HEK293T (cell line): ENCODE results near the gene SUZ12.

Source experiments
- ARNT ChIP-seq: fragments of 450-650 bp; IDR thresholded peaks from 2 replicates; pipeline ENCODE4 v1.6.1; 2017; ENCODE audit warnings: mild to moderate bottlenecking
- BHLHE40 ChIP-seq: fragments of 450-650 bp; IDR thresholded peaks from 2 replicates; pipeline ENCODE4 v1.6.1; 2016; ENCODE audit warnings: mild to moderate bottlenecking, moderate library complexity, borderline replicate concordance
- CTBP1 ChIP-seq: fragments of 450-650 bp; IDR thresholded peaks from 2 replicates; pipeline ENCODE4 v1.6.1; 2016; ENCODE audit warnings: borderline replicate concordance
- FOXA1 ChIP-seq: fragments of 450-650 bp; IDR thresholded peaks from 2 replicates; pipeline ENCODE4 v1.6.1; 2016; ENCODE audit warnings: mild to moderate bottlenecking
- FOXK2 ChIP-seq: fragments of 450-650 bp; IDR thresholded peaks from 2 replicates; pipeline ENCODE4 v1.6.1; 2016; ENCODE audit warnings: mild to moderate bottlenecking
- FOXM1 ChIP-seq: fragments of 450-650 bp; IDR thresholded peaks from 2 replicates; pipeline ENCODE4 v1.6.1; 2017; ENCODE audit warnings: mild to moderate bottlenecking, borderline replicate concordance
- HDGF ChIP-seq: fragments of 450-650 bp; IDR thresholded peaks from 2 replicates; pipeline ENCODE4 v1.6.1; 2017; ENCODE audit warnings: antibody characterized with exemption, borderline replicate concordance
- L3MBTL2 ChIP-seq: fragments of 450-650 bp; conservative IDR thresholded peaks from 2 replicates; pipeline ENCODE4 v1.6.1; 2016; ENCODE audit warnings: mild to moderate bottlenecking
- LEF1 ChIP-seq: fragments of 450-650 bp; IDR thresholded peaks from 2 replicates; pipeline ENCODE4 v1.6.1; 2017; ENCODE audit warnings: mild to moderate bottlenecking, borderline replicate concordance
- NFRKB ChIP-seq: fragments of 450-650 bp; IDR thresholded peaks from 2 replicates; pipeline ENCODE4 v1.6.1; 2016; ENCODE audit warnings: mild to moderate bottlenecking, moderate library complexity
- PKNOX1 ChIP-seq: fragments of 450-650 bp; IDR thresholded peaks from 2 replicates; pipeline ENCODE4 v1.6.1; 2016
- SP1 ChIP-seq: fragments of 450-650 bp; IDR thresholded peaks from 2 replicates; pipeline ENCODE4 v1.6.1; 2017
- TARDBP ChIP-seq: fragments of 450-650 bp; IDR thresholded peaks from 2 replicates; pipeline ENCODE4 v1.6.1; 2016
- ZNF384 ChIP-seq: fragments of 450-650 bp; IDR thresholded peaks from 2 replicates; pipeline ENCODE4 v1.6.1; 2016

- TF ChIP-seq LEF1, result no peak
- TF ChIP-seq TARDBP, result no peak
- TF ChIP-seq FOXA1, result no peak
- no peak for TF ChIP-seq FOXM1
- TF ChIP-seq SP1, result no peak
- no peak for TF ChIP-seq BHLHE40
- no peak for TF ChIP-seq NFRKB
- TF ChIP-seq CTBP1, result no peak
- no peak for TF ChIP-seq FOXK2
- no peak for TF ChIP-seq HDGF
- TF ChIP-seq PKNOX1, result no peak
- no peak for TF ChIP-seq ARNT
- no peak for TF ChIP-seq ZNF384
- TF ChIP-seq L3MBTL2, result no peak
Measured at GRCh38 chr17:31888124-31888523, 48.7 kb upstream of the SUZ12 start.
